ENCODE measurements around the gene AKR1E2.

Gene AKR1E2

GRCh38 chr10:4792381-4792780, 33.6 kb upstream of the AKR1E2 start:
- no peaks in the 10 kb centered on the region for H3K9me3 ChIP-seq
- no peak overlapping the region for H3K27ac ChIP-seq
- DNase-seq, result no peak
- TF ChIP-seq, protein P1, sequence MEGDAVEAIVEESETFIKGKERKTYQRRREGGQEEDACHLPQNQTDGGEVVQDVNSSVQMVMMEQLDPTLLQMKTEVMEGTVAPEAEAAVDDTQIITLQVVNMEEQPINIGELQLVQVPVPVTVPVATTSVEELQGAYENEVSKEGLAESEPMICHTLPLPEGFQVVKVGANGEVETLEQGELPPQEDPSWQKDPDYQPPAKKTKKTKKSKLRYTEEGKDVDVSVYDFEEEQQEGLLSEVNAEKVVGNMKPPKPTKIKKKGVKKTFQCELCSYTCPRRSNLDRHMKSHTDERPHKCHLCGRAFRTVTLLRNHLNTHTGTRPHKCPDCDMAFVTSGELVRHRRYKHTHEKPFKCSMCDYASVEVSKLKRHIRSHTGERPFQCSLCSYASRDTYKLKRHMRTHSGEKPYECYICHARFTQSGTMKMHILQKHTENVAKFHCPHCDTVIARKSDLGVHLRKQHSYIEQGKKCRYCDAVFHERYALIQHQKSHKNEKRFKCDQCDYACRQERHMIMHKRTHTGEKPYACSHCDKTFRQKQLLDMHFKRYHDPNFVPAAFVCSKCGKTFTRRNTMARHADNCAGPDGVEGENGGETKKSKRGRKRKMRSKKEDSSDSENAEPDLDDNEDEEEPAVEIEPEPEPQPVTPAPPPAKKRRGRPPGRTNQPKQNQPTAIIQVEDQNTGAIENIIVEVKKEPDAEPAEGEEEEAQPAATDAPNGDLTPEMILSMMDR (IDR thresholded peaks at IDR 0.05), result no peak
- H3K36me3 ChIP-seq, result no peaks in the 10 kb centered on the region
- H3K4me1 ChIP-seq, result no peaks in the 10 kb centered on the region
- H3K4me3 ChIP-seq, result no peak overlapping the region
- intact Hi-C loops (cut with DNase I; ENCODE audit: low total_unique reads), result no loop called here
- H3K27me3 ChIP-seq, result peaks cover 0 to 9% of the 10 kb centered on the region in 2 donors

DNA sequence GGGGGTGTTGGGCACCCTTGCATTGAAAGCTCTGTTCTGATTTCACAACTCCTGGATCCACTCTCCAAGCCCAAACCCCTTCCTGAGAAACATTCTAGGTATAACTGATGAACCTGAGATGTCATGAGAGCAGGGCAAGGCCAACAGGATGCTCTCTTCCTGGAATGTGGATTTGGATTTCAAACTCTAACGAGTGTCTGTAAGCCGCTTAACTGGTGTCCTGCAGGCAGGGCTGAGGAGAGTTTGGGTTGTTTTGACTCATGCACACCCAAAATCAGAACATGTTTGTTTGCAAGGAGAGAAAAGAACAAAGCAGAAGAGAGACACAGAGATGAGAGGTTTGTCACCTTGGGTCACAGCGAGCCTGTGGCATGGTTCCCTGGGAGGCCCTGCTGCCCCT, 24.6 kb upstream of the AKR1E2 start:
- Histone ChIP-seq H3K4me3 (no peak overlapping the region), H3K4me1 (no peaks in the 10 kb centered on the region), H3K9me3 (no peaks in the 10 kb centered on the region), H3K36me3 (no peaks in the 10 kb centered on the region), H3K27ac (no peak overlapping the region), H3K27me3 (no peaks in the 10 kb centered on the region)
- no peak for DNase-seq
- TF ChIP-seq, protein P1 (IDR thresholded peaks at IDR 0.05), result no peak
- intact Hi-C loops (cut with DNase I; ENCODE audit: low total_unique reads), result no loop called here

- no peaks in the 10 kb centered on the region for H3K4me1 ChIP-seq
- H3K27me3 ChIP-seq, result no peaks in the 10 kb centered on the region
- no peak overlapping the region for H3K4me3 ChIP-seq
- TF ChIP-seq, protein P1 (IDR thresholded peaks at IDR 0.05), result no peak
- H3K36me3 ChIP-seq, result no peaks in the 10 kb centered on the region
- no peaks in the 10 kb centered on the region for H3K9me3 ChIP-seq
- no peak for DNase-seq
- intact Hi-C loops (cut with DNase I; ENCODE audit: low total_unique reads), result no loop called here
- no peak overlapping the region for H3K27ac ChIP-seq
These were observed 23.1 kb upstream of the AKR1E2 start for GRCh38 chr10:4802711-4803487.

DNA sequence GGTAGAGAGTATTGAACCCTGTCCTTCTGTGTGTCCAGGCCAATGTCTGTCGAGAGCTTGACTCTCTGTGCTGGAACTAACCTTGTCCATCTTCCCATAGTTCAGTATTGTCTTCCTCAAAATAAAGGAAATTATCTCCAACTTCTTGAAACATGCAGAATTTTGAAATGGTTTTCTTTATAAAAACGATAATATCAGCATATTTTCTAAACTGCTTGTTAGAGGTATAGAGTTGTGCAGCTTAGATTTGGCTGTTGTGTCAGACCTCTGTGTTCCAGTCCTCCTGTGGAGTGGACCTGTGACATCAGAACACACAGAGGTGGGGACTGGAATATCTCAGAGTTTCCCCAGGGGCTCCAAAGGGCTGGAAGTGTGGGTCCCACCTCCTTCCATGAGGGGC, 22.2 kb upstream of the AKR1E2 start:
- H3K27me3 ChIP-seq, result no peaks in the 10 kb centered on the region
- intact Hi-C loops (cut with DNase I; ENCODE audit: low total_unique reads), result no loop called here

GRCh38 chr10:4804465-4804864, 21.5 kb upstream of the AKR1E2 start:
- Histone ChIP-seq H3K27me3 (no peaks in the 10 kb centered on the region), H3K36me3 (no peaks in the 10 kb centered on the region), H3K9me3 (no peaks in the 10 kb centered on the region), H3K27ac (no peak overlapping the region), H3K4me3 (no peak overlapping the region), H3K4me1 (no peaks in the 10 kb centered on the region)
- intact Hi-C loops (cut with DNase I; ENCODE audit: low total_unique reads), result no loop called here
- TF ChIP-seq, protein P1 (IDR thresholded peaks at IDR 0.05), result no peak
- no peak for DNase-seq

More for the DNA sequence above, 22.2 kb upstream of the AKR1E2 start:
- no peak overlapping the region for H3K27ac ChIP-seq
- H3K9me3 ChIP-seq, result no peaks in the 10 kb centered on the region
- H3K36me3 ChIP-seq, result no peaks in the 10 kb centered on the region
- no peak for DNase-seq
- no peaks in the 10 kb centered on the region for H3K4me1 ChIP-seq
- TF ChIP-seq, protein P1 (IDR thresholded peaks at IDR 0.05), result no peak
- H3K4me3 ChIP-seq, result no peak overlapping the region

Data from tibial artery (tissue), 4 donors.